Activated CD4-positive, CD25-positive, alpha-beta regulatory T cell (primary cell): ENCODE results near the gene DDR2.
"Not testable (repeated sequence)": the region's sequence is repeated elsewhere in the genome, so short reads cannot be mapped to it uniquely, and the experiment has no call there.

ENCODE experiments used
- DNase-seq, 4 experiments: peaks; one replicate each; lab custom pipeline; 2025; lab: John Stamatoyannopoulos, UW

The DDR2 gene

DNA sequence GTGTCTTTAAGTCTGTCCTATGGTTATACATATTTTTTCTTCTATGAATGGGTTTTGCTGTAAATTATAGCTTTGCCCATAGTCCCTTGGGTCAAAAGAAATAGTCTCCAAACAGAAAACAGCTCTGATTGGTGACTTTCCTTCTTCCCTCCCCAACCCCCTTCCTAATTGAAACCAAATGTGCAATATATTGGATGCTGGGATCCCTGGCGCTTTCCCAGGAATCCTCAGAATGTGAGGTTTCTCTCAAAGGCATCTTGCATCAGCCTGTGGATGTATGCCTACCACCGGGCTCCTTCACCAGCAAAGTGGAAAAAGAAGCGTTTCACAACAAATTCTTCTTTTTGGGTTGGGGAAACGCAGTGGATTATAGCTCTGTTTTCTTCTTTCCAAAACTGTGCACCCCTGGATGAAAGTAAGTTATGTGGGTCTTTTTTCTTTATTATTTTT, at the start of gene DDR2:
DDR2 (plus strand) TSS at position 248 of the 450 bp plus-strand sequence. CDS start 86,600 bp downstream, outside the sequence.
- no peak for DNase-seq

DNA sequence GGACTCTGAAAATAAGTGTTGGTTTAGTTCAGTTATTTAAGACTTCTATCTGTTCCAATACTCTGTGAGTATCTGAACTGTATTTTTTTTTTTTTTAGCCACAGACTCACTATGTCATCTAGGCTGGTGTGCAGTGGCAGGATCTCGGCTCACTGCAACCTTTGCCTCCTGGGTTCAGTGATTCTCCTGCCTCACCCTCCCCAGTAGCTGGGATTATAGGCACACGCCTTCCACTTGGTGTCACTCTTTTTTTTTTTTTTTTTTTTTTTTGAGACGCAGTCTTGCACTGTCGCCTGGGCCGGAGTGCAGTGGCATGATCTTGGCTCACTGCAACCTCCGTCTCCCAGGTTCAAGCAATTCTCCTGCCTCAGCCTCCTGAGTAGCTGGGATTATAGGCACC, 49.4 kb upstream of the DDR2 start:
- DNase-seq: not testable (repeated sequence)

GRCh38 chr1:162585101-162585500, 47.2 kb upstream of the DDR2 start:
- not testable (repeated sequence) for DNase-seq

DNA sequence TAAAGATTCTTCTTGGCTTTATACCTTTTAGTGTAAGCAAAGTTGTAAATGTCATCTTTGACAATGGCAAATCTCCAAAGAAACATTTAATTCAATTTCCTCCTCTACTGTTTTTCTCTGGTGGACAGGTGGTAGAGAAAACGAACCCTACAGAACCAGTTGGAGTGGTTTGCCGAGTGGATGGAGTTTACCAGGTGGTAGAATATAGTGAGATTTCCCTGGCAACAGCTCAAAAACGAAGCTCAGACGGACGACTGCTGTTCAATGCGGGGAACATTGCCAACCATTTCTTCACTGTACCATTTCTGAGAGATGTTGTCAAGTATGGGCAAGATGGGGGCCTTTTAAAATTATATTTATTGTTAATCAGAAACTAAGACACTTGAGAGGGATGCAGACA, 44.9 kb upstream of the DDR2 start:
- DNase-seq: no peak

- no peak for DNase-seq
Measured at GRCh38 chr1:162587761-162588260, 44.5 kb upstream of the DDR2 start.

DNA sequence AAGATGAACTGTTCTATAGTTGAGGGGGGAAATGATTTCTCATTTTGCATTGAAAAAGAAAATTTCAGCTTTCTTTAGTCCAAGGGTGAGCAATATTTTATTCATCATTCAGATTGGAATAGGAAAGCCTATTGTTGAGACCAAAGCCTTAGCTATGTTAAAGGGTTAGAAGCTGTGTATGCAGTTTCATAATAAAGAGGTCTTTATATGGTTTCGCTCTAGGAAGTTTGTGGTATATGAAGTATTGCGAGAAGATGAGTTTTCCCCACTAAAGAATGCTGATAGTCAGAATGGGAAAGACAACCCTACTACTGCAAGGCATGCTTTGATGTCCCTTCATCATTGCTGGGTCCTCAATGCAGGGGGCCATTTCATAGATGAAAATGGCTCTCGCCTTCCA, 42.2 kb upstream of the DDR2 start:
- DNase-seq: no peak

- DNase-seq: no peak
Measured at GRCh38 chr1:162590686-162591085, 41.6 kb upstream of the DDR2 start.

- no peak for DNase-seq
Measured at GRCh38 chr1:162596514-162597170, 35.6 kb upstream of the DDR2 start.

GRCh38 chr1:162599451-162599850, 32.8 kb upstream of the DDR2 start:
- DNase-seq: no peak

DNA sequence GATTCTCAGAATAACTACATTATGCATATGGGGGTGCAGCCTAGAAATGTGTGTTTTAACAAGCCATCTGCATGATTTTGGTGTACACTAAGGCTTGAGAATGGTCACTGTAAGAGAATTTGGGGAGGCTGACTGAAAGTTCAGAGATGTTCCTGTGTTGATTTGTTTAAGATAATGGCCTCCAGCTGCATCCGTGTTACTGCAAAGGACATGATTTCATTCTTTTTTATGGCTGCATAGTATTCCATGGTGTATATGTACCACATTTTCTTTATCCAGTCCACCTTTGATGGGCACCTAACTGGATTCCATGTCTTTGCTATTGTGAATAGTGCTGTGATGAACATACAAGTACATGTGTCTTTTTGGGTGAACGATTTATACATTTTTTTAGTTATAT, 29.1 kb upstream of the DDR2 start:
- not testable (repeated sequence) for DNase-seq

- no peak for DNase-seq
Measured at GRCh38 chr1:162605225-162605927, 26.9 kb upstream of the DDR2 start.

GRCh38 chr1:162609306-162609705, 23.0 kb upstream of the DDR2 start:
- DNase-seq: no peak

DNA sequence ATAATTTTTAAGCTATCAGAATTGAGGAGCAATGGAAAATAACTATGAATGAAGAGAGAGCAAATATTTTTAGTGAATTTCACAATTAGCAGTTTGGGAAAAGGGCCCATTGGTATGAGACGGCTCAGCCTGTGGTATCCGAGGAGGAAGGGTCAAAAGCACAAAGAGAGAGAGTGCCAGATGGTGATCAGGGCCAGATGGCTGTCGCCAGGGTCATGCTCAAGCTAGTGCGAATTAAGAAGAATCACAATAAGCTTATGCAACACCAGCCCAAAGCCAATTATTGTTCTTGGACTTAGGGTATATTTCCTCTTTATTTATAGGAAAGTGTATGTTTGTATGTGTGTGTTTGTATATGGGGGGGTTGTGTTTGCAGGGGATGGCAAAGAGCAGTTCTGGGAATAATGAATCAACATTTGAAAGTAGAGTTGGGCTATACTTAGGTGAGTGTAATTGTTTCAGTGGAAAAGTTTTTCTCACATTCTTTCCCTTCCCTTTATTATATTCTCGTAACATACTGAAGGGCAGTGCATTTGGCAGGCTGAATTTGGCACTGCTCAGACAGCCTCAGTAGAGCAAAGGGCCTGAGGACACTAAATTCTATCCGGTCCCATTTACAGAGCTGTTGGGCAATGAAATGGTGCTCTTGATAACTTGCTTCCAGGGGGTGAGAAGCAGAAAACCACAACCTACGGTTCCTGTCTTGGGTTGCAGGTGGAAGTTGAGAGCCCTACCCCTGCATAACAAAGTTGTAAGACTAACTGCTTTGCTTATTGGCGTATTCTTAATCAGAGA, 19.5 kb upstream of the DDR2 start:
- no peak for DNase-seq

DNA sequence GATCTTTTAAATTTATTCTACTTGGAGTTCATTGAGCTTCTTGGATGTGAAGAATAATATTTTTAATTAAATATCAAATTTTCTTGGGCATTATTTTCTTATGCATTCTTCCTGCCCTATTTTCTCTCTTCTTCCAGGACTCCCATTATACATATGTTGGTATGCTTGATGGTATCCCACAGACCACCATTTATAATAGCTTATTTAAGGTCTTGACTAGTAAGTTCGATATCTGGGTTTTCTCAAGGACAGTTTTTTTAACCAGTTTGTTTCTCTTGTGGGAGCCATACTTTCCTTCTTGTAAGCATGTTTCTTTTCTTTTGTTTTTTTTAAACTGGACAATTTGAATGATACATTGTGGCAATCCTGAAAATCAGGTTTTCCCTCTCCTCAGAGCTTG, 15.4 kb upstream of the DDR2 start:
- no peak for DNase-seq

- DNase-seq: no peak
Measured at GRCh38 chr1:162617513-162617912, 14.8 kb upstream of the DDR2 start.

DNA sequence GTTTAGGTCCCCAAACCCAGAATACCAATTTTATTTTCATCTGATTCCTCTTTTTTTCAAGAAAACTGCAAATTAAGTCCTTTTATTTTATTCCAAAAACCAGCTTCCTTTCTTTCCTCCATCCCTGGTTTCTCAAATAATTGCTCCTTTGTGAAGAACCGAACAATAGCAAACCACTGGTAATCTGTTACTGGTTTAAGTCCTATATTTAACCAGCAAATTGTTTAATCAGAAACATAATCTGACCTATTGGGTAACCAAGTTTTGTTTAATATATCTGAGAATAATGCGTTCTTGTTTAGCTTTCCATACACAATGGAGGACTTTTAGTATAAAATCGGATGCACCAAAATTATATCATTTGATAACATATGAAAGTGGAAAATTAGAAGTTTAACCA, 13.2 kb upstream of the DDR2 start:
- no peak for DNase-seq

GRCh38 chr1:162621256-162621655, 11.0 kb upstream of the DDR2 start:
- no peak for DNase-seq

DNA sequence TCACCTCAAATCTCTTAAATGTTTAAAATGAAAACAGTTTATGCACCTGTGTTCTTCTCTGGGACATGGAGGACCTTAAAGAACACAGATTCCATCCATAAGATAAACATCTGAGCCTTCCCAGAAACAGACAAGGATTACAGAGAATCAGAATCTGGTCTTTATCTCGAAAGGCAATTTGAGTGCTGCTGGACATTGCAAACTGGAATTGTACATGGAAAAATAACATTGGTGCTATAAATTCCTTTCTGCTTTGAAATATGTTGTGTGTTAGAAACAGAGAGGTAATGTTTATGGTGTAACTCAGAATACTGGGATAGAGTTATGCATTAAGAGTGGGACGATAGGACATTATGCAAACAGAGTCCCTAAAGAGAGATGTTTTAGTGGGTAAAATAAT, 6.6 kb upstream of the DDR2 start:
- no peak for DNase-seq

- no peak for DNase-seq
Measured at GRCh38 chr1:162626094-162626493, 6.2 kb upstream of the DDR2 start.

GRCh38 chr1:162626761-162627160, 5.5 kb upstream of the DDR2 start:
- DNase-seq: no peak

DNA sequence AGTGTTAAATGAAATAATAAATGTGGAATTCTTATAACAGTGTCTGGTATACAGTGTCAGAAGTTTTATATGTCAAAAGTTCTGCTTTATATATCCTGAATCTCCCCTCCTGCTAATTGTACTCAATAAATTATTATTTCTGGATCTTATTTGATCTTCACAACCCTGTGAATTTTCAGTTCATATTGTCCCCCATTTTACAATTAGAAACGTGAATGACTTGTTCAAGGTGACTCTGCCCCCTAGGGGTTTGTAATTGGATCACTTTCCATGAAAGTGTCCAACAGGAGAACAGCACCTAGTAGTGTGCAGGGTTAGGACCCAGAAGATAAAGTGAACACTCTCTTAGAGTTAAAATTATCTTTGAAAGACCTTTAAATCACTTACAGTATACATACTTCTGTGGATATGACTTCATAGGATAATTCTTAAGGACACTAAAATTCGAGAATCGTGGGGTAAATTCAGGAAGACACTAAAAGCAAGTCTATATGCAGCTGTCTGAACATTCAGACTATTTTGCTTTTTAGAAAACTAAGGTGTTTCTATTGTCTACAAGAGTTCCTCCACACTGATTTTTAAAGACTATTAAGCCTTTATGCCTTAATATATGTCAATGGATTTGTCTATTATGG, 4.5 kb upstream of the DDR2 start:
- DNase-seq: no peak

GRCh38 chr1:162629077-162629627, 3.1 kb upstream of the DDR2 start:
- DNase-seq: no peak
